Measurements from ENCODE around the gene PLCG2. TPM values are rescaled to one million over a fixed set of nuclear protein-coding genes. Genes with fewer than 3 reads are reported as not detected.

PLCG2 gene
- total RNA-seq, 1 experiment from 2014 or later: 6.0 TPM

- H3K79me2 ChIP-seq (ENCODE audit: insufficient read depth, low read length): no peaks in the 10 kb centered on the region
- Mint-ChIP-seq H3K4me3 (no peak overlapping the region), H3K27ac (no peak overlapping the region), H3K27me3 (ENCODE audit: low read depth) (no peaks in the 10 kb centered on the region; the same call in 1 of the 2 replicates), H3K4me1 (peaks cover 4 to 6% of the 10 kb centered on the region in 2 experiments; a peak in 2 of 4 replicates), H3K36me3 (ENCODE audit: insufficient read depth in 1 of 3, low read depth in 3 of 3) (no peaks in the 10 kb centered on the region), H3K9me3 (no peaks in the 10 kb centered on the region)
- H2BK120ac ChIP-seq (ENCODE audit: low read depth, low read length, poor library complexity, severe bottlenecking): no peak overlapping the region
- H3K56ac ChIP-seq (ENCODE audit: insufficient read length, low read depth, low read length): no peak overlapping the region
- no peak overlapping the region for H3K23ac ChIP-seq (ENCODE audit: insufficient read length, low read depth, low read length)
- no peak overlapping the region for H3K4me2 ChIP-seq (ENCODE audit: insufficient read depth, insufficient read length, low read length)
- no peaks in the 10 kb centered on the region for H3K27me3 ChIP-seq (ENCODE audit: insufficient read depth, low read length)
- no peak overlapping the region for H3K18ac ChIP-seq (ENCODE audit: insufficient read length, low read depth, low read length)
- no peak overlapping the region for H3T11ph ChIP-seq (ENCODE audit: low read length)
- H3K4ac ChIP-seq (ENCODE audit: low read depth, low read length): no peak overlapping the region
- no peak for TF ChIP-seq CTCF (conservative IDR thresholded peaks at IDR 0.05)
- no peak overlapping the region for H2BK15ac ChIP-seq (ENCODE audit: low read depth, low read length)
- no peak overlapping the region for H2BK20ac ChIP-seq (ENCODE audit: low read depth, low read length, poor library complexity, severe bottlenecking)
- H3K79me1 ChIP-seq (ENCODE audit: insufficient read depth, low read depth, low read length, poor library complexity, severe bottlenecking): no peaks in the 10 kb centered on the region
- no peaks in the 10 kb centered on the region for H4K20me1 ChIP-seq (ENCODE audit: control insufficient read depth, insufficient read depth, insufficient read length)
- no CpG with 5 or more reads among the region's 5 CpGs for WGBS (ENCODE audit: extremely low coverage, insufficient read length, low lambda C conversion rate)
- H3K27ac ChIP-seq (ENCODE audit: insufficient read length, low read depth, low read length): no peak overlapping the region
- no peak for DNase-seq
- no peaks in the 10 kb centered on the region for H3K4me1 ChIP-seq (ENCODE audit: insufficient read depth, low read length)
- H2BK5ac ChIP-seq (ENCODE audit: insufficient read length, low read length): no peak overlapping the region
- H3K9me3 ChIP-seq (ENCODE audit: control insufficient read depth, low read depth, low read length): no peaks in the 10 kb centered on the region
- no peak overlapping the region for H4K8ac ChIP-seq (replicated peaks; ENCODE audit: insufficient read length, low read depth, low read length)
- H4K5ac ChIP-seq (ENCODE audit: insufficient read length, low read depth, low read length): no peak overlapping the region
- H2AFZ ChIP-seq (ENCODE audit: low read length): no peak overlapping the region
- H2BK12ac ChIP-seq (ENCODE audit: insufficient read length, low read depth, low read length): no peak overlapping the region
- no peak overlapping the region for H3K14ac ChIP-seq (ENCODE audit: insufficient read depth, low read length)
- H2AK5ac ChIP-seq (ENCODE audit: insufficient read length, low read length): no peak overlapping the region
- H3K23me2 ChIP-seq (ENCODE audit: insufficient read length, low read depth, low read length, poor library complexity, severe bottlenecking): no peaks in the 10 kb centered on the region
- H3K9ac ChIP-seq (ENCODE audit: extremely low read depth, insufficient read length, low read length): no peak overlapping the region
- no peak overlapping the region for H4K91ac ChIP-seq (ENCODE audit: insufficient read length, low read depth, low read length)
Observed at GRCh38 chr16:81927561-81928185, 148.6 kb downstream of the PLCG2 start.
